Measurements from ENCODE around the gene ACSL5.
A peak's percentile ranks its signal among the peaks of the same experiment; 100 is the strongest.

ACSL5 gene

DNA sequence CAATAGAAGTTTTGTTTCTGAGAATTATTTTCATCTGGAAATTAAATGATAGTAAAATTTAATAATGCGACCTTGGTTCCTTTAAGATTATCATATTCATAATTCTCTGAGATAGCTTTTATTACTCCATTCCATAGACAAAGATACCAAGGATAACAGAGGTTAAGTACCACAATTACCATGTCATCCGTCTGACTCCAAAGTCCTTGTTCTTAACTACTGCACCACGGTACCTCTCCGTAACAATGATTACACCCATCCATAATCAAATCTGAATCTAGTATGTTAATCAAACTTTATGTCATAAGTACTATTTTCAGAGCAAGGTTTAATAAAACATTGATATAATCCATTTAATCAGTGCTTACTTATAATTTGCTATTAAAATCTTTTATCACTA lies 64.4 kb downstream of the ACSL5 start:
- TF ChIP-seq, protein P1, sequence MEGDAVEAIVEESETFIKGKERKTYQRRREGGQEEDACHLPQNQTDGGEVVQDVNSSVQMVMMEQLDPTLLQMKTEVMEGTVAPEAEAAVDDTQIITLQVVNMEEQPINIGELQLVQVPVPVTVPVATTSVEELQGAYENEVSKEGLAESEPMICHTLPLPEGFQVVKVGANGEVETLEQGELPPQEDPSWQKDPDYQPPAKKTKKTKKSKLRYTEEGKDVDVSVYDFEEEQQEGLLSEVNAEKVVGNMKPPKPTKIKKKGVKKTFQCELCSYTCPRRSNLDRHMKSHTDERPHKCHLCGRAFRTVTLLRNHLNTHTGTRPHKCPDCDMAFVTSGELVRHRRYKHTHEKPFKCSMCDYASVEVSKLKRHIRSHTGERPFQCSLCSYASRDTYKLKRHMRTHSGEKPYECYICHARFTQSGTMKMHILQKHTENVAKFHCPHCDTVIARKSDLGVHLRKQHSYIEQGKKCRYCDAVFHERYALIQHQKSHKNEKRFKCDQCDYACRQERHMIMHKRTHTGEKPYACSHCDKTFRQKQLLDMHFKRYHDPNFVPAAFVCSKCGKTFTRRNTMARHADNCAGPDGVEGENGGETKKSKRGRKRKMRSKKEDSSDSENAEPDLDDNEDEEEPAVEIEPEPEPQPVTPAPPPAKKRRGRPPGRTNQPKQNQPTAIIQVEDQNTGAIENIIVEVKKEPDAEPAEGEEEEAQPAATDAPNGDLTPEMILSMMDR (IDR thresholded peaks at IDR 0.05; ENCODE audit: low read depth, low read length, missing control alignments): no peak
- in situ Hi-C loops (cut with HindIII; ENCODE audit: low sequenced_read_pairs): no loop called here
- H3K4me3 ChIP-seq (ENCODE audit: low read depth, low read length): no peak overlapping the region
- no peak for DNase-seq (ENCODE audit: low read depth)

DNA sequence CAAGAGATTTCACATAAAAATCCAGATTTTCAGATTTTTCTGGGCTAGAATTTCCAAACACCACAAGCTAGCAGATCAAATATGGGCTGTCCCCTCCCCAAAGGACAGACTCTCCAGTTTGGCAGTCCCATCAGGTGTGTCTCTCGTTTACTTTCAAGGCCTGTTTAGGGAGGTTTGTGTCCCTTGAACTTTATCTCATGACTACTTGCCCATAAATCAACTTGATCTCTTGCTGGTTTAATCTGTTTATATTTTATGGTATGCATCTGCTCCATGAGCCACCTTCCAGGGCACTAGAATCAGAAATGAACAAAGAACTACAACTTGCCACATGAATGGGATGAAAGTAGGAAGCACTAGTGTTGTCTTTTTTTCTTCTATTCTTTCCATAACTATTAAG lies 67.6 kb downstream of the ACSL5 start:
- no peak overlapping the region for H3K4me3 ChIP-seq (ENCODE audit: low read depth, low read length)
- TF ChIP-seq, protein P1 (IDR thresholded peaks at IDR 0.05; ENCODE audit: low read depth, low read length, missing control alignments): no peak
- no peak for DNase-seq (ENCODE audit: low read depth)
- in situ Hi-C loops (cut with HindIII; ENCODE audit: low sequenced_read_pairs): no loop called here

GRCh38 chr10:112442063-112442462 lies 68.1 kb downstream of the ACSL5 start:
- in situ Hi-C loops (cut with HindIII; ENCODE audit: low sequenced_read_pairs): no loop called here
- TF ChIP-seq, protein P1 (IDR thresholded peaks at IDR 0.05; ENCODE audit: low read depth, low read length, missing control alignments): no peak
- no peak overlapping the region for H3K4me3 ChIP-seq (ENCODE audit: low read depth, low read length)
- no peak for DNase-seq (ENCODE audit: low read depth)

DNA sequence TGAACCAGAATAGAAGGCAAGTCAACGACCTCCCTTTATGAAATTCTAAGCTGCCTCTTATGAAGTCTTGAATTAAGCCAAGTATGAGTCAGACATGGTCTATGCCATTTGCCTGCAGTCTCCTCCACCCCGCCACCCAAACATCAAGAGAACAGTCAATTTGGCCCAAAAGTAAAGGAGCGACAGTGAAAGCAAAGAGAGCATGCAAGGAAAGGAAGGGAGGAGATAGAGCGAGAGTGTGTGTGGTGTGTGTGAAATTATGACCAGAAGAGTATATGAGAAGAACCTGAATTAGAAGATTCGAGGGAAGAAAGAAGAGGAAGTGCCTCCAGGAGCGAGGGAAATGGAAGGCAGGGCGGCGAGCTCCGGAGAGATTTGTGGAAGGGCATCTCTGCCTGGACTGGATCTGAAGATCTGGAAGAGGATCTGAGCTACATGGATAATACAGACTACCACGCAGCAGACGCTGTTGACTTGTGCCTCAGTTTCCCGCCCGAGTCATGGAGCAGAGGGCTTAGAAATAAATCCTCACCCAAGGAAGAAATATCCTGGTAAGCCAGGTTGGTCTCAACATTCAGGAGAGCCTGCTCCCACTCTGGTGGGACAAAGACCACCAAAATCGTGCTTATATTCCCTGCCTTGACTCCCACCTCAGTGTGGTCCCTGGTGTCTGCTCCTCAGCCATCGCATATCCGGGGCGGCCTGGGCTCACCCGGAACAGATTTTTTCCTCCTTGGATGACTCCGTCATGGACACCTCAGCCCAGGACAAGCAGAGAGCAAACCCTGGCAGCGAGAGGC lies 72.3 kb downstream of the ACSL5 start:
- H3K4me3 ChIP-seq (ENCODE audit: low read depth, low read length): peak overlapping the region; percentile 77
- DNase-seq (ENCODE audit: low read depth): no peak
- in situ Hi-C loops (cut with HindIII; ENCODE audit: low sequenced_read_pairs): no loop called here
- TF ChIP-seq, protein P1 (IDR thresholded peaks at IDR 0.05; ENCODE audit: low read depth, low read length, missing control alignments): no peak

GRCh38 chr10:112446855-112447619 lies 73.1 kb downstream of the ACSL5 start, which contains the start of the genes VTI1A and ZDHHC6:
TSS of gene VTI1A (plus strand) at chr10:112447215. CDS start at chr10:112447374, 159 bp downstream.
TSS of gene ZDHHC6 (minus strand) at chr10:112446914. CDS start at chr10:112445436, 1,478 bp downstream.
- TF ChIP-seq, protein P1 (IDR thresholded peaks at IDR 0.05; ENCODE audit: low read depth, low read length, missing control alignments): peak; percentile 32
- H3K4me3 ChIP-seq (ENCODE audit: low read depth, low read length): peak within 1 kb of the TSS; percentile 77
- peak; percentile 51 for DNase-seq (ENCODE audit: low read depth)
- in situ Hi-C loops (cut with HindIII; ENCODE audit: low sequenced_read_pairs): no loop called here

DNA sequence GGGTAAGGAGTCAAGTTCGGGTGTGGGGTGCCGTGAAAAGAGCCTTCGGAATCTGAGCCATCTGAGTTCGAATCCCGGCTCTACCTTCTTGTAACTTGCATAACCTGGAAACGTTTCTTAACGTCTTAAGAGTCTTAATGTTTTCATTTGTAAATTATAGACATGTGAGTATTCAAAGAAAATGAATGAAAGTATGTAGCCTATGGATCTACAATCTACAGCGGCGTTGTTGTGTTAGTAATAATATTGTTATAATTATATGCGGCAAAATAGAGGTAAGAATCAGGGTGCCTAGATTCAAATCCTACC lies 73.7 kb downstream of the ACSL5 start:
- no peak for DNase-seq (ENCODE audit: low read depth)
- peak overlapping the region; percentile 77 for H3K4me3 ChIP-seq (ENCODE audit: low read depth, low read length)
- TF ChIP-seq, protein P1 (IDR thresholded peaks at IDR 0.05; ENCODE audit: low read depth, low read length, missing control alignments): no peak
- in situ Hi-C loops (cut with HindIII; ENCODE audit: low sequenced_read_pairs): no loop called here

All from astrocyte of the cerebellum (primary cell).